GM23248 (cell line): Measurements from ENCODE around the gene KRTAP19-8. TPM values are rescaled to one million over a fixed set of nuclear protein-coding genes. Genes with fewer than 3 reads are reported as not detected.

Experiments used
- DNase-seq: peaks from one replicate; pipeline ENCODE4 v3.0.0-alpha.2; 2015
- H2AFZ ChIP-seq: fragments of 200-600 bp; sonication (generic); 2 replicates; pipeline ENCODE4 v1.6.1; 2016; ENCODE audit warnings: antibody characterized with exemption
- H3F3A ChIP-seq: fragments of 200-600 bp; sonication (generic); 2 replicates; pipeline ENCODE4 v1.6.1; 2016; ENCODE audit warnings: mild to moderate bottlenecking, antibody characterized with exemption, mixed run types; ENCODE audit not compliant: insufficient read depth
- H3K27ac ChIP-seq: fragments of 200-600 bp; sonication (generic); 2 replicates; pipeline ENCODE4 v1.5.1; 2016; ENCODE audit warnings: mild to moderate bottlenecking
- H3K27me3 ChIP-seq: fragments of 200-600 bp; sonication (generic); replicated peaks from 2 replicates; pipeline ENCODE4 v1.6.1; 2016; ENCODE audit warnings: mild to moderate bottlenecking; ENCODE audit not compliant: insufficient read depth
- H3K36me3 ChIP-seq: fragments of 200-600 bp; sonication (generic); 2 replicates; pipeline ENCODE4 v1.6.1; 2016; ENCODE audit warnings: low read depth, mild to moderate bottlenecking
- H3K4me1 ChIP-seq: fragments of 200-600 bp; sonication (generic); 2 replicates; pipeline ENCODE4 v1.6.1; 2016; ENCODE audit warnings: mild to moderate bottlenecking; ENCODE audit not compliant: insufficient read depth
- H3K4me2 ChIP-seq: fragments of 200-600 bp; sonication (generic); one replicate; pipeline ENCODE4 v1.6.1; 2016; ENCODE audit warnings: mild to moderate bottlenecking; ENCODE audit not compliant: unreplicated experiment
- H3K4me3 ChIP-seq: fragments of 200-600 bp; sonication (generic); 2 replicates; pipeline ENCODE4 v1.5.1; 2016; ENCODE audit warnings: mild to moderate bottlenecking
- H3K79me2 ChIP-seq: fragments of 200-600 bp; sonication (generic); 2 replicates; pipeline ENCODE4 v1.6.1; 2016; ENCODE audit warnings: mild to moderate bottlenecking; ENCODE audit not compliant: insufficient read depth
- H3K9ac ChIP-seq: fragments of 200-600 bp; sonication (generic); 2 replicates; pipeline ENCODE4 v1.6.1; 2016; ENCODE audit warnings: mild to moderate bottlenecking
- H3K9me2 ChIP-seq: fragments of 200-600 bp; sonication (generic); 2 replicates; pipeline ENCODE4 v1.6.1; 2016; ENCODE audit warnings: mixed run types, mild to moderate bottlenecking, moderate library complexity; ENCODE audit not compliant: insufficient read depth
- H3K9me3 ChIP-seq: fragments of 200-600 bp; sonication (generic); one replicate; pipeline ENCODE4 v1.6.1; 2017; ENCODE audit warnings: low read depth
- H4K20me1 ChIP-seq: fragments of 200-600 bp; sonication (generic); 2 replicates; pipeline ENCODE4 v1.6.0; 2016; ENCODE audit not compliant: insufficient read depth
- EZH2 ChIP-seq: fragments of 200-600 bp; sonication (generic); IDR thresholded peaks from 2 replicates; pipeline ENCODE4 v1.6.1; 2018; ENCODE audit warnings: antibody characterized with exemption, mild to moderate bottlenecking; ENCODE audit not compliant: insufficient read depth, poor library complexity, severe bottlenecking
- EZH2phosphoT487 ChIP-seq: fragments of 200-600 bp; sonication (generic); IDR thresholded peaks from 2 replicates; pipeline ENCODE4 v1.6.1; 2018; ENCODE audit warnings: antibody characterized with exemption, moderate library complexity, mild to moderate bottlenecking, low read depth; ENCODE audit not compliant: insufficient read depth
- WGBS, 2 experiments: methylation state at CpG; one replicate each; pipeline ENCODE4 v1.1.6; 2015 to 2017; ENCODE audit warnings: low lambda C conversion rate in 2 of 2, low coverage in 1 of 2; ENCODE audit errors: missing lambda C conversion rate in 2 of 2; 5-methylcytosine and 5-hydroxymethylcytosine counted together
- in situ Hi-C: fragments of 300-500 bp; cut with MboI; formaldehyde crosslinking; loops from 2 replicates; pipeline ENCODE4 v1.15.0; 2020
- polyA plus RNA-seq: library from polyadenylated mRNA; unstranded; fragments of >200 nt; fragmentation: Nextera tagmentation; extraction: Ambion mirVana; gene quantifications from 2 replicates; pipeline ENCODE4 v1.2.1, GENCODE V29; 2016
- total RNA-seq: library from RNA; depleted of rRNA; stranded (reverse); fragments of >200 nt; shearing (Covaris generic); gene quantifications from 2 replicates; pipeline ENCODE4 v1.2.3, GENCODE V29; 2014

Gene KRTAP19-8
- total and polyA plus RNA-seq, 2 experiments from 2014 or later = not detected

DNA sequence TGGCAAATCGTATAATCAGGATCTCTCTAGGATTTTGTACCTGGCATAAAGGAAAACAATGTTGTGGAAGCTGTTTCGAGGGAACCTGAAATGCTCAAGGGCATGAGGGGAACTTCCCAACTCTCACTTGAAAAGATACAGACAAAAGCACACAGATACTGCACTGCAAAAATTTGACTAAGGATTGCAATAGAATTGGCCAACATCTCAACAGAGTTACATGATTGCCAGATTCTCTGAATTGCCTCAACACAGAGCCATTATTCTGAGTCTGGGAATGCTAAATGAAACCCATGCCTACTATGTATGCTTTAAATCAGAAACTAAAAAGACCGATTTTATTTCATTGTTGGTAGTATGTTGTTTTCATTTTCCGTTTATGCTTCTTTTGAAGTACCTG is 16.0 kb downstream of the KRTAP19-8 start:
- no peak for TF ChIP-seq EZH2
- TF ChIP-seq EZH2phosphoT487 = no peak
- 5 to 9% methylated on average over 4 of the region's 4 CpGs for WGBS, 2 experiments

GRCh38 chr21:31018232-31018631 is 20.0 kb downstream of the KRTAP19-8 start:
- no peak for TF ChIP-seq EZH2
- no peak for TF ChIP-seq EZH2phosphoT487
- Histone ChIP-seq H3K27me3 (no peaks in the 10 kb centered on the region), H3K9me2 (no peaks in the 10 kb centered on the region), H3K9me3 (no peaks in the 10 kb centered on the region), H3K79me2 (no peaks in the 10 kb centered on the region), H3F3A (no peaks in the 10 kb centered on the region), H3K4me3 (no peak overlapping the region), H4K20me1 (no peaks in the 10 kb centered on the region), H3K9ac (no peak overlapping the region), H2AFZ (no peak overlapping the region), H3K27ac (no peak overlapping the region), H3K36me3 (no peaks in the 10 kb centered on the region), H3K4me2 (no peak overlapping the region), H3K4me1 (no peaks in the 10 kb centered on the region)
- no peak for DNase-seq
- in situ Hi-C loops = no loop called here
- WGBS, 2 experiments = 11 to 15% methylated on average over 2 of the region's 2 CpGs

More for the DNA sequence above, 16.0 kb downstream of the KRTAP19-8 start:
- Histone ChIP-seq H2AFZ (no peak overlapping the region), H3K27ac (no peak overlapping the region), H3K4me1 (no peaks in the 10 kb centered on the region), H4K20me1 (no peaks in the 10 kb centered on the region), H3F3A (no peaks in the 10 kb centered on the region), H3K4me2 (no peak overlapping the region), H3K79me2 (no peaks in the 10 kb centered on the region), H3K27me3 (no peaks in the 10 kb centered on the region), H3K9me2 (no peaks in the 10 kb centered on the region), H3K36me3 (no peaks in the 10 kb centered on the region), H3K4me3 (no peak overlapping the region), H3K9ac (no peak overlapping the region), H3K9me3 (no peaks in the 10 kb centered on the region)
- DNase-seq = no peak
- in situ Hi-C loops = no loop called here

- 7 to 10% methylated on average over 2 of the region's 2 CpGs for WGBS, 2 experiments
- Histone ChIP-seq H3K4me1 (no peaks in the 10 kb centered on the region), H3K4me3 (no peak overlapping the region), H3K9me2 (no peaks in the 10 kb centered on the region), H3F3A (no peaks in the 10 kb centered on the region), H3K4me2 (no peak overlapping the region), H4K20me1 (no peaks in the 10 kb centered on the region), H3K27me3 (no peaks in the 10 kb centered on the region), H3K9me3 (no peaks in the 10 kb centered on the region), H3K9ac (no peak overlapping the region), H3K27ac (no peak overlapping the region), H3K79me2 (no peaks in the 10 kb centered on the region), H2AFZ (no peak overlapping the region), H3K36me3 (no peaks in the 10 kb centered on the region)
- DNase-seq = no peak
- TF ChIP-seq EZH2phosphoT487 (no peak), EZH2 (no peak)
- in situ Hi-C loops = no loop called here
Observed at GRCh38 chr21:31014891-31015290, 23.4 kb downstream of the KRTAP19-8 start.

DNA sequence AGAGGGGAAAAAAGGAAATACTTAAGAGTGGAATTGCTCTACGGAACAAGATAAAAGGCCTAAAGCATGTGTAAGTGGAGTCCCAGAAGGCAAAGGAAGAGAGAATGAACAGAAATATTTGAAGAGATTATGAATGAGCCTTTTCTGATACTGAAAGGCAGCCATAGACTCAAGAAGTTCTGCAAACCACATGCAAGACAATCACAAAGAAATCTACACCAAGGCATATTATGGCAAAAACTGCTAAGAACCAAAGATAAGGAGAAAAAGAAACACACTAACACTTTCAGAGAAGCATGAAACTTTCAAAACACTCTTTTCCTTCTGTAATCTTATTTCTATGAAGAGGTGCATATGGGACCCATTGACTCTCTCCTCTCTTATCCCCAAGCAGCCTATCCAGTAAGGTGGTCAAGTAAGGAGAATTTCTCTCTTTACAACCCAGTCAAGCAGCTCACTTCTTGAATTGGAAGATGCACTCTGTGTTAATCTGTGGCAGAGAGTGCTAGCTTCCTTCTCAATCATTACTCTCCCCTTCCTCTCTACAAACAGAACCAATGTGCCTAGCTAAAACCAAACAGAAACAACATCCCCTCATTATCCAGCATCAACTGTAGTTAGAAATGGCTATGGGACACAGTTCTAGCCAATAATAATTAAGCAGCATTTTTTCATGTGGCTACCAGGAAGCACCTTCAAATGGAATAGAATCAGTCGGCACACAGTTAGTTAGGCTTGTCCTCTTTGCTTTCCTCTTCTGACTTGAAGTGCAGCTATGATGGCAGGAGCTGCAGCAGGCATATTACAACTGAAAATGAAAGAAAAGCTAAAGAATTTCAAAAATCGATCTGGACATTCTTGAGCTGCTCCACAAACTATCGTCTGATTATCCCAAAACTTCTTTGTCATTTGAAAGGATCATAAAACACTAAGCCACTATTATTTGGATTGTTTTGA is 25.9 kb downstream of the KRTAP19-8 start:
- H2AFZ ChIP-seq = no peak overlapping the region
- no peaks in the 10 kb centered on the region for H3K4me1 ChIP-seq
- no peak for TF ChIP-seq EZH2
- TF ChIP-seq EZH2phosphoT487 = no peak
- no peak overlapping the region for H3K4me2 ChIP-seq
- H3K9me2 ChIP-seq = no peaks in the 10 kb centered on the region
- H4K20me1 ChIP-seq = no peaks in the 10 kb centered on the region
- no peaks in the 10 kb centered on the region for H3K79me2 ChIP-seq
- no peaks in the 10 kb centered on the region for H3K9me3 ChIP-seq
- DNase-seq = no peak
- no peak overlapping the region for H3K4me3 ChIP-seq
- no peak overlapping the region for H3K27ac ChIP-seq
- H3K27me3 ChIP-seq = no peaks in the 10 kb centered on the region
- no peaks in the 10 kb centered on the region for H3F3A ChIP-seq
- WGBS, 2 experiments = 15 to 18% methylated on average over 4 of the region's 4 CpGs
- in situ Hi-C loops = no loop called here
- no peak overlapping the region for H3K9ac ChIP-seq
- H3K36me3 ChIP-seq = no peaks in the 10 kb centered on the region
